Jurkat, Clone E6-1 (cell line): ENCODE results near the gene HBE1. TPM values are rescaled to one million over a fixed set of nuclear protein-coding genes. Genes with fewer than 3 reads are reported as not detected.
"Not testable (repeated sequence)": the region's sequence is repeated elsewhere in the genome, so short reads cannot be mapped to it uniquely, and the experiment has no call there.

Experiments used
- DNase-seq: peaks from one replicate; pipeline ENCODE4 v3.0.0-alpha.2; 2011; ENCODE audit warnings: low read depth, low spot score
- H3K4me3 ChIP-seq: 2 replicates; pipeline ENCODE4 v1.5.1; 2011; ENCODE audit warnings: mild to moderate bottlenecking, low read length, control low read depth, moderate library complexity
- polyA plus RNA-seq: library from polyadenylated mRNA; unstranded; fragments of >200 nt; gene quantifications from one replicate; pipeline ENCODE4 v1.2.1, GENCODE V29; 2012; ENCODE audit warnings: missing spikeins; ENCODE audit not compliant: insufficient read length, insufficient read depth

Gene HBE1
- not detected for polyA plus RNA-seq

DNA sequence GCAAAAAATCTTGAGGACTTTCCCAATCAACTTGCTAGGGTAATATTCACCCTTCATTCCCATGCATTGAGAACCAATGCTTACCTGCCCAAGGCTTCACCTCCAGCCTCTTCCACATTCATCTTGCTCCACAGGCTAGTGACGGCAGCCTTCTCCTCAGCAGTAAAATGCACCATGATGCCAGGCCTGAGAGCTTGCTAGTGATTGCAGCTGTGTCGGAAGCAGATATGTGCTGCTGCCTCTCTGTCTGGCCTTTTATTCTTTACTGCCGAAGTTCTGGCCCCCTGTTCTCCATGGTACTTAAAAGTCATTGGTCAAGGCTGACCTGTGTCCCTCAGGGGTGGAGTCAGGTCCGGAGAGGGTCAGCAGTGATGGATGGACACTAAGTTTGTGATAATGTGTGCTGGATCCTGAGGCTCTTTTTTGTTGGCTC lies at the start of gene HBE1:
HBE1 (minus strand) TSS at position 231 of the 433 bp plus-strand sequence; CDS start at position 176, 55 bp downstream.
- H3K4me3 ChIP-seq = no peak within 1 kb of the TSS
- DNase-seq = no peak

DNA sequence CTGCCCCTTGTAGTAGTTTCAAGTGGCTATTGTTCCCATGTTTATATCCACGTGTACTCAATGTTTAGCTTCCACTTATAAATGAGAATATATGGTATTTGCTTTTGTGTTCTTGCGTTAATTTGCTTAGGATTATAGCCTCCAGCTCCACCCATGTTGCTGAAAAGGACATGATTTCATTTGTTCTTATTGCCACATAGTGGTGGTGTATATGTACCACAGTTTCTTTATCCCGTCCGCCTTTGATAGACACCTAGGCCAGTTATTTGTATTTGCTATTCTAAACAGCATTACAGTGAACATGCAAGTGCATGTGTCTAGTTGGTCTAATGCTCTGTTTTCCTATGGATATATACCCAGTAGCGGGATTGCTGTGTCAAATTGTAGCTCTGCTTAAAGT lies 47.5 kb upstream of the HBE1 start:
- no peak overlapping the region for H3K4me3 ChIP-seq
- DNase-seq = no peak

DNA sequence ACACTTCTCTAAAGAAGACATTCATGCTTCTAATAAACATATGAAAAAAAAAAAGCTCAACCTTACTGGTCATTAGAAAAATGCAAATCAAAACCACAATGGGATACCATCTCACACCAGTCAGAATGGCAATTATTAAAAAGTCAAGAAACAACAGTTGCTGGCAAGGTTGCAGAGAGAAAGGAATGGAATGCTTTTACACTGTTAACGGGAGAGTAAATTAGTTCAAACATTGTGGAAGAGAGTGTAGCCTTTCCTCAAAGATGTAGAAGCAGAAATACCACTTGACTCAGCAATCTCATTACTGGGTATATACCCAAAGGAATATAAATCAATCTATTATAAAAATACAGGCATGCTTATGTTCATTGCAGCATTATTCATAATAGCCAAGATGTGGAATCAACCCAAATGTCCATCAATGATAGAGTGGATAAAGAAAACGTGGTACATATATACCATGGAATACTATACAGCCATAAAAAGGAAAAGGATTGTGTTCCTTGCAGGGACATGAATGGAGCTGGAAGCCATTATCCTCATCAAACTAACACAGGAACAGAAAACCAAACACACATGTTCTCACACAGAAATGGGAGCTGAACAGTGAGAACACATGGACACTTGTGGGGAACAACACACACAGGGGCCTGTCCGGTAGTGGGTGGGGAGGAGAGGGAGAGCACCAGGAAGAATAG lies 43.7 kb upstream of the HBE1 start:
- DNase-seq = not testable (repeated sequence)

DNA sequence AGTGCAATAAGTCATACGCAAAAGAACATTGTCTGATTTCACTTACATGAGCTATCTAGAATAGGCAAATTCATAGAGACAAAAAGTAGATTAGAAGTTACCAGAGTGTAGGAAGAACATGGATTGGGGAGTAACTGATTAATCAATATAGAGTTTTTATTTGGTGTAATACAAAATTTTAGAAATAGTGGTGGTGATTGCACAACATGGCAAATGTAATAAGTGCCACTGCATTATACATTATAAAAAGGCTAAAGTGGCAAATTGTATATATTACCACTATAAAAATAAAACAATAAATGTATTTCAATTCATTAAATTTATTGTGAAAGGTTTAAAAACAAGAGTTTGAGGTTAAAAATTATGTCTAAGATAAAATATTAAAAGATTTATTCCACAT lies 40.7 kb upstream of the HBE1 start:
- H3K4me3 ChIP-seq = no peak overlapping the region

More for the DNA sequence above, 43.7 kb upstream of the HBE1 start:
- H3K4me3 ChIP-seq = not testable (repeated sequence)

DNA sequence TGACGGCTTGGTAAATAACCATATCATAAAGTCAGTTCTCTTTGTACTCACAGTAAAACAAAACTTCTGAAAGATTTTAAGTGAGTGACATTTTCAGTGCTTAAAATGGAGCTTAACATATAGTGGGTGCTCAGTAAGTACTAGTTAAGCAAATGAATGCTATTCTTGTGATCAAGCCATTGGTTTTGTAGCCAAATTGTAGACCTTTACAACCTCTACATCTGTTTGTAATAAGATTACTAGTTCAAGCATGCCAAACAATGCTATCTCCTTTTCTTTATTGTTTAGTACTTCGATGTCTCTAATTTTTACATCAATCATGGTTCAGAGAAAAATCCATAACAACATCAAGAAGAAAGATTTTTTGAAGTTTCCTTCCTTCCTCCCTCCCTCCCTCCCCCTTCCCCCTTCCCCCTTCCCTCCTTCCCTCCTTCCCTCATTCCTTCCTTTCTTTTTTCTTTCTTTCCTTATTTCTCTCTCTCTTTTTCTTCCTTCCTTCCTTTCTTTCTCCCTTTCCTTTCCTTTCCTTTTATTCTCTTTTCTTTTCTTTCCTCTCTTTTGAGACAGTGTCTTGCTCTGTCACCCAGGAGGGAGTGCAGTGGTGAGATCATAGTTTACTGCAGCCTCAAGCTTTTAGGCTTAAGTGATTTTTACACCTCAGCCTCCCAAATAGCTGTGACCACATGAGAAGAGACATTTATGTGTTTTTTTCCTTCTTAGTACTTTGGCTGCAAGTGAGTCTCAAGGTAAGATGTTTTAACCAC lies 37.7 kb upstream of the HBE1 start:
- no peak overlapping the region for H3K4me3 ChIP-seq
- DNase-seq = no peak

More for the DNA sequence above, 40.7 kb upstream of the HBE1 start:
- no peak for DNase-seq

DNA sequence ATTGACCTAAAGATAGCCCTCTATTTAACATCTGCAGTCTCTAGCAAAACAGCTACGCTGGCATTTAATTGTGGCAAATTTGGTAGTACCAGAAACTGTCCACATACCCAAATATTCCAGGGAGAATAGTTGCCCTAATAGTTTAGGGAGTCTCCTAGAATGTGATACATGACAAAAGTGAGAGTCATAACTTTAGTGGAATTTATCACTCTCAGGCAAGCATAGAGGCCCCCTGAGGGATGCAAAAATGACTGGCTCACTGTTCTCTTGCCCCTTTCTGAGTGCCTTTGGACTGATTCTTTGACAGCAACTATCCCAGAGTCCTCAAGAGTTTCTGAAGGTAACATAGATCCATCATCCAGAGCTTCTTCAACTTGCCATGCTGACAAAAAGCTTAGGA lies 34.3 kb upstream of the HBE1 start:
- H3K4me3 ChIP-seq = no peak overlapping the region
- no peak for DNase-seq

DNA sequence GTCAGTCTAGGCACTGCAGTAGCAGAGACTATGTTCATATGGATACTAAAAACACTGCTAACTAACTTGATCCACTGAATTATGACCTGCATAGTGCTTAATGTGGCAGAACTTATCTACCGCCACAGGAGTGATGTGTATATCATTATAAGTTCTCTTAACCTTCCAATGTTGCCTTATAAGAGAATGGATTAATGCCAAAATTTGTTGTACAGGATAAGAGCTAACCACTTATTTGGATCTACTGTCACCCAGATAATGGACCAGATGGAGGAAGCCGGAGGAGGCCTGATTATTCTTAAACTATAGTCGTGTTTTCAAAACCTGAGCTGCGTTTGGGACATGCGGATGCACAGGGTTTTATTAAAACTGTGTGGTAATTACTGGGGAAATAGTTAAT lies 33.9 kb upstream of the HBE1 start:
- H3K4me3 ChIP-seq = no peak overlapping the region
- DNase-seq = no peak

DNA sequence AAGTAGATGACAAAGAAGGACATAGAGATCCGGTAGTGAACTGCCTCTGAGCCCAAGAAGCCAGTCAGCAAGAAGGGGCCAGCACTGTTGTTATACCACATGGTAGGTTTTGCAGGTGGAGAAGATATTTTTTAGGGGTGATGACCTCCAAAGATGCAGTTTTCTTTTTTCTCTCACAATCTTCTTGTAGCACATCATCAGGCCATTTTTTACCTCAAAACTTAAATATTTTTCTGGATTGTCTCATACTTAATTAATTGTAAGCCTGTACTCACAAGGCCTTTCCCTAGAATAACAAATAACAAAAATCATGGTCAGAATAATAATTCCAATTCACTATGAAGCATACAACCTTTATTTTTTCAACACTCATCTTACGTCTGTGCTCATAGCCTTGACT lies 32.1 kb upstream of the HBE1 start, which contains the start of gene OR51B4:
OR51B4 (minus strand) TSS at position 101 of the 400 bp plus-strand sequence; CDS start at position 101, 0 bp downstream.
- no peak for DNase-seq
- H3K4me3 ChIP-seq = no peak within 1 kb of the TSS

DNA sequence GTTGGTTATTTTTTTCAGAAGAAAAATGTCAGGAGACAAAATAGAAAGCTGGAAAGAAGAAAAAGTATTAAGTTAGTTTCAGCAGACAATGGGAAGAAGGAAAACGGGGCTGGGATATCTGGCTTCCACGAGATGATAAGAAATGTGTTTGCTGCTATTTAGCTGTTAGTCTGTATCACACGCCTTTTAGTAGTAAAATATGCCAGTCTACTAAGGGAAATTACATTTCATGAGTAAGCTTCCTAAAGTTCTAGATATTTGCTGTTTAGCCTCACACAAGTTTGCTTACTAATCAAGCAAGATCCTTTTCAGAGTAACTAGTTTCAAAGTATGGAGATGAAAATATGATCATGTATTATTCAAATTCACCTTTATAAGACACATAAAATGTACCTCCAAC lies 30.5 kb upstream of the HBE1 start:
- no peak for DNase-seq
- H3K4me3 ChIP-seq = no peak overlapping the region

DNA sequence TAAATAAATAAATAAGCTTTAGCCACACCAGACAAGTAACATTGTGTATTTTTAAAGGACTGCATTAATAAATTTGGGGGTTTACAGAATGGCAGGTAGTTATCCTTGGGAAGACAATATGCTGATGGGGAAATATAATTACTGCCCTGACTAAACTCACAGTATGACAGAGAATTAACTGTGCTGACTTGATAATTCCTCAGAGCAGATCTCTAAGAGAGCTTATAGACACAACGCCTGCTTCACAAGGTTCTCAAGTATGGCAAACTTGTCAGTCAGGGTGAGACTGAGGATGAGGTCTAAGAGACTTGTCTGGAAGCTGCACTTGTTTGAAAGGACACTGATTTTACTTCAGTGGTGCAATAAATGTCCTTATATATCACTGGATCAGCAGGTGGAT lies 28.7 kb upstream of the HBE1 start:
- DNase-seq = no peak

DNA sequence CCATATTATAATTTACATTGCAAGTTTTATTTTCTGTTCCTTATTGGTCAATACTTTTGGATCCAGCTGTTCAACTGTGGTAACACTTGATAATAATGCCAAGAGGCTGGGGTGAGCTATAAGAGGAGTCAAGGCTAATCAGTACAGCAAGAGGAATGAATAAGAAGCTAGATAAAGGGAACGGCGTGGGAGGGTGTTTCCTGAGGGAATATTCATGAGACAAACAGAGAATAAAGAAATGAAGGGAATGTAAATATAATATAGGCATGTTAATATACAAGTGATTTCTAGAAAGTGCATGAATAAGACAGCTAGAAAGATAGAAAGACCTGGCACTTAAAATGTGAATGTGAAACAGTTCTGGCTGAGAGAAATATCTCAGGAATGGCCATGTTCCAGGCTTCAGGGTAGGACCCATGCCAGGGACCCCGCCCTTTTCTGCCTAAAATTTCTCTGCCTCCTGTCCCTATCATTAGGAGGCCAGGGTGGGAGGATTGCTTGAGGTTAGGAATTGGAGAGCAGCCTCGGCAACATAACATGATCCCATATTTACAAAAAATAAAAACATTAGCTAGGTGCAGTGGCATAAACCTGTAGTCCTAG lies 28.1 kb upstream of the HBE1 start:
- DNase-seq = no peak
- H3K4me3 ChIP-seq = no peak overlapping the region

More for the DNA sequence above, 28.7 kb upstream of the HBE1 start:
- H3K4me3 ChIP-seq = no peak overlapping the region

DNA sequence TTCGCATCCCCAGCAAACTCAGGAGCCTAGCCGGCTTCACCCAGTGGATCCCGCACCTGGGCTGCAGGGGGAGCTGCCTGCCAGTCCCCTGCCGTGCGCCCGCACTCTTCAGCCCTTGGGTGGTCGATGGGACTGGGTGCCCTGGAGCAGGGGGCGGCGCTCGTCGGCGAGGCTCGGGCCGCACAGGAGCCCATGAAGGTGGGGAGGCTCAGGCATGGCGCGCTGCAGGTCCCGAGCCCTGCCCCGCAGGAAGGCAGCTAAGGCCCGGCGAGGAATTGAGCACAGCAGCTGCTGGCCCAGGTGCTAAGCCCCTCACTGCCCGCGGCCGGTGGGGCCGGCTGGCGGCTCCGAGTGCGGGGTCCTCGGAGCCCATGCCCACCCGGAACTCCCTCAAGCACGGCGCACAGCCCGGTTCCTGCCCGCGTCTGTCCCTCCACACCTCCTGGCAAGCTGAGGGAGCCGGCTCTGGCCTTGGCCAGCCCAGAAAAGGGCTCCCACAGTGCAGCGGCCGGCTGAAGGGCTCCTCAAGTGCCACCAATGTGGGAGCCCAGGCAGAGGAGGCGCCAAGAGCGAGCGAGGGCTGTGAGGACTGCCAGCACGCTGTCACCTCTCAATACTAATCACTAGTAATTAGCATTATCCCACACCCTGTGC lies 24.7 kb upstream of the HBE1 start:
- H3K4me3 ChIP-seq, DNase-seq: not testable (repeated sequence)

DNA sequence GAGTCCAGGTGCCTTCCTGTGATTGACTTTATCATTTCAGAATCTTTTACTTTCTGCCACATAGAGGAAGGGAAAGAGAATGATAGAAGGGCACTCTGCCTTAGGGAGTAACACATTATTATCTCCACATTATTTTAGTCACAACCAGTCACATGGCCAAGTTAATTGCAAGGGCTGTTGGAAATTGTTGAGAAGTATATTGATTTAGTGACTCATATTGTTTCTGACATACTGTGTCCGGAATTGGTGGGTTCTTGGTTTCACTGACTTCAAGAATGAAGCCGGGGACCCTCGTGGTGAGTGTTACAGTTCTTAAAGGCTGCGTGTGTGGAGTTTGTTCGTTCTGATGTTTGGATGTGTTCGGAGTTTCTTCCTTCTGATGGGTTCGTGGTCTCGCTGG lies 23.3 kb upstream of the HBE1 start:
- H3K4me3 ChIP-seq = no peak overlapping the region
- no peak for DNase-seq

DNA sequence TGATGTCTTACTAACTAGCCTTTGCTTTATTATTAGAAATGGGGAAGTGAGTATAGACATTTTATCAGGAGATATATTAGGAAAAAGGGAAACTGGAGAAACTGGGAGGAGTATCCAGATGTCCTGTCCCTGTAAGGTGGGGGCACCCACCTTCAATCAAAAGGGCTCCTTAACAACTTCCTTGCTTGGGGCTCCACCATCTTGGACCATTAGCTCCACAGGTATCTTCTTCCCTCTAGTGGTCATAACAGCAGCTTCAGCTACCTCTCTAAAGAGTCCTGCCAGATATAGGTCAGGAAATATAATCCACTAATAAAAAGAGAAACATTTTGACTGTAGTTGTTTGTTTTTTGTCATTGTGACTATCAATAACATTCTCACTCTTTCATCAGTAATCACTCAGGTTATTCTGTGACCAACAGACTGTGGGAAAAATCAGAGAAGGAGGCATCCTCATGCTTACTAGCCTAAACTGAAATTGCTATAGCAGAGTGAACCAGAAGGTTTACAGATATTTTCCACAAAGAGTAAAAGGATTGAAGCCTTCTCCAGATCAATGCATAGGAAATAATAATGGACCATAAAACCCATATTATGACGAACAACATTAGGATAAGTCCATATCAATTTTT lies 21.6 kb upstream of the HBE1 start:
- DNase-seq = peak; percentile 35
- H3K4me3 ChIP-seq = no peak overlapping the region

DNA sequence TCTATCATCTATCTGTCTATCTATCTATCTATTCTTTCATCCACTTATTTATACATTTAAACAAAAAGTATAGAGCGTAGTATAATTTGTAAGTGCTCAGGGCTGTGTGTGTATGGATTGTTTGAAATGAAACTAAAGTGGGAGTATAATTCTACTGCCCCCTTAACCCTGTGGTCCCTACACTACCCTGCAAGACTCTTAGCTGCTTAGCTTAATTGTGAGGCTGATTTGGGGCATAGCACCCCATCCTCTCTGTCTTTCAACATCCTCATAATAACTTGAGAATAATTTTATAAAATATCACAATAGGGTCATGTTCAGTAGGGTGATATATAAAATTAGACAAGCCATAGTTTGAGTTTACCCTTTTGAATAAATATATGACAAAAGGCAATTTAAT lies 20.4 kb upstream of the HBE1 start:
- no peak overlapping the region for H3K4me3 ChIP-seq
- DNase-seq = no peak

DNA sequence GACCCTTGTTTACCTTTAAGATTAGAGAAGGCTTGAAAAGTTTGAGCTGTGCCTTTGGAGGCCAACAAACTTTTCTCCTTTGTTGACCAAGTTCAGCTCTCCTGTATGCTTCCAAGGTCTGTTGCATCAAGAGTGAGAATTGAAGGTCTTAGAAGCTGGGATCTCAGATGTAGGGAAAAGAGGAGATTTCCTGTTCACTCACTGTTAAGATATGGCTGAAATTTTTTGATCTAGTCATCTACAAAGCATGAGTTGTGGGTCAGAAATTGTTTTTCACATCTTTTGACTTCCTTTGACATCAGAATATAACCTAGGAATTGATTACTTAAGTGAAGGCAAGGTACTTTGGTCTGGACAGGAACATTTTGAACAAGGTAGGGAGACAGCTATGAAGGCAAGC lies 20.0 kb upstream of the HBE1 start:
- no peak for DNase-seq
- no peak overlapping the region for H3K4me3 ChIP-seq

DNA sequence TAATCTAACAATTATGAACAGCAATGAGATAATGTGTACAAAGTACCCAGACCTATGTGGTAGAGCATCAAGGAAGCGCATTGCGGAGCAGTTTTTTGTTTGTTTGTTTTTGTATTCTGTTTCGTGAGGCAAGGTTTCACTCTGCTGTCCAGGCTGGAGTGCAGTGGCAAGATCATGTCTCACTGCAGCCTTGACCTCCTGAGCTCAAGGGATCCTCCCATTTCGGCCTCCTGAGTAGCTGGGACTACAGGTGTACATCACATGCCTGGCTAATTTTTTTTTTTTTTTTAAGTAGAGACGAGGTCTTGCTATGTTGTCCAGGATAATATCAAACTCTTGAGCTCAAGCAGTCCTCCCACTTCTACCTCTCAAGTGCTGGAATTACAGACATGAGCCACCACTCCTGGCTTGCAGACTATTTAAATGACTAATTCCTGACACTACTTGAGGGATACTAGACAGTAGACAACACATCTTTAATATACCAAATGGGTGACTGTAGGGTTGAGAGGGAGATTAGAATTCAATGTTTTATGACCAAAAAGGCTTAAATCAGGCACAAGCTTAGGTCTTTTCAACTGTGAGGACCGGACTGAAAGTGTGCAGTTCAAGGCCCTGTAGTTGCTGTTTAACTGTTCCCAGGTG lies 19.3 kb upstream of the HBE1 start:
- DNase-seq = no peak
- H3K4me3 ChIP-seq = no peak overlapping the region

DNA sequence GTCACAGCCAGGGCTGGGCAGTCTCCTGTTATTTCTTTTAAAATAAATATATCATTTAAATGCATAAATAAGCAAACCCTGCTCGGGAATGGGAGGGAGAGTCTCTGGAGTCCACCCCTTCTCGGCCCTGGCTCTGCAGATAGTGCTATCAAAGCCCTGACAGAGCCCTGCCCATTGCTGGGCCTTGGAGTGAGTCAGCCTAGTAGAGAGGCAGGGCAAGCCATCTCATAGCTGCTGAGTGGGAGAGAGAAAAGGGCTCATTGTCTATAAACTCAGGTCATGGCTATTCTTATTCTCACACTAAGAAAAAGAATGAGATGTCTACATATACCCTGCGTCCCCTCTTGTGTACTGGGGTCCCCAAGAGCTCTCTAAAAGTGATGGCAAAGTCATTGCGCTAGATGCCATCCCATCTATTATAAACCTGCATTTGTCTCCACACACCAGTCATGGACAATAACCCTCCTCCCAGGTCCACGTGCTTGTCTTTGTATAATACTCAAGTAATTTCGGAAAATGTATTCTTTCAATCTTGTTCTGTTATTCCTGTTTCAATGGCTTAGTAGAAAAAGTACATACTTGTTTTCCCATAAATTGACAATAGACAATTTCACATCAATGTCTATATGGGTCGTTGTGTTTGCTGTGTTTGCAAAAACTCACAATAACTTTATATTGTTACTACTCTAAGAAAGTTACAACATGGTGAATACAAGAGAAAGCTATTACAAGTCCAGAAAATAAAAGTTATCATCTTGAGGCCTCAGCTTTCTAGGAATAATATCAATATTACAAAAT lies 18.6 kb upstream of the HBE1 start:
- DNase-seq = no peak
- no peak overlapping the region for H3K4me3 ChIP-seq
